Stimulated activated CD4-positive, alpha-beta T cell treated with anti-CD3 and anti-CD28 coated beads, Interleukin-15, amount 100 ng/mL, for 48 hours (primary cell): Measurements from ENCODE around the gene CPEB1.

Experiments
- DNase-seq, 2 donors: peaks; one replicate each; pipeline ENCODE4 v3.0.0-alpha.2; 2020; ENCODE audit warnings: low read depth in 2 of 2

CPEB1 gene

DNA sequence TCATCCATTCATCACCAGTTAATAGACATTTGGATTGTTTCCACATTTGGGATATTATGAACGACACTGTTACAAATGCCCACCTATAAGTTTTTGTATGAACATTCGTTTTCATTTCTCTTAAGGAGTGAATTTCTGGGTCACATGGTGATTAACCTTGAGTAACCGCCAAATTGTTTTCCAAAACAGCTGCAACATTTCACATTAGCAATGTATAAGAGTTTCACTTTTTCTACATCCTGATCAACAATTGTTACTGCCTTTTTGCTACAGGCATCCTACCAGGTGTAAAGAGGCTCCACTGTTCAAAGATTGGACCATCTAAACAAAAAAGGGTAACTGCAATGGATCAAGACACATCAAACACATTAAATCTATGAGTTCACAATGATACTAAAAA is 52.0 kb downstream of the CPEB1 start:
- DNase-seq = no peak

DNA sequence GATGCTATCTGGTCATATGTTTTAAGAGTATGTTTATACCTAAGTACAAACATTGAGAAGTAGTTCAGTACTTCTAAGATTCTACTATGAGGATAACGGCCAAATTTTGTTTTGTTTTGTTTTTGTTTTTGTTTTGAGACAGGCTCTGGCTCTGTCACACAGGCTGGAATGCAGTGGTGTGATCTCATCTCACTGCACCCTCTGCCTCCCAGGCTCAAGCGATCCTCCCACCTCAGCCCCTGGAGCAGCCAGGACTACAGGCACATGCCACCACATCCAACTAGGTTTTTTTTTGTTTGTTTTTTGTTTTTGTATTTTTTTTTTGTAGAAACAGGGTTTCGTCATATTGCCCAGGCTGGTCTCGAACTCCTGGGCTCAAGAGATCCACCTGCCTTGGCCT is 59.4 kb downstream of the CPEB1 start:
- DNase-seq = no peak

DNA sequence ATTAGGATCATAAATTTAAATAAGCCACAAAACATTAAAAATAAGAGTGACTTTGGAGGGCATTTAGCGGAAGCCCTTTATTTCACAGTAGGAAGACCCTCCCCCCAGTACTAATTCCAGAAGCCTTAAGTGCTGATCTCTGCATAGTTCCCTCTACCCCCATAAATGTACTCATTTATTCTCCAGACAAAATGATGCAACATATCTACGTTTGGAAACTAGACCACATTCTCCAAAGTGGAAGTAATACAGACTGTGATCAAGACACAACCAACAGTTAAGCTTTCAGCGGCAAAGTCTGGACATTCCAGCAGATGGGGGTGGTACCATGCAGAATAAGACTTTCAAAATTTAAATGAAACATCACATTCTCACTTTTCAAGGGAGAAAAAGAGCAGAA is 62.1 kb downstream of the CPEB1 start:
- DNase-seq = no peak

DNA sequence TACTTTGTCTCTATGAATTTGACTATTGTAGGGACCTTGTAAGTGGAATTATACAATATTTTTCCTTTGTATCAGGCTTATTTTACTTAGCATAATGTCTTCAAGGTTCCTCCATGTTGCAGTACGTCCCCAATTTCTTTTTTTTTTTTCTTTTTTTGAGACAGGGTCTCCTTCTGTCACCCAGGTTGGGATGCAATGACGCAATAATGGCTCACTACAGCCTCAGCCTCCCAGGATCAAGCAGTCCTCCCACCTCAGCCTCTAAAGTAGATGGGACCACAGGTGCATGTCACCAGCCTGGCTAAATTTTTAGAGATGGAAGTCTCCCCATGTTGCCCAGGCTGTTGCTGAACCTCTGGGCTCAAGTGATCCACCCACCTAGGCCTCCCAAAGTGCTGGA is 66.5 kb downstream of the CPEB1 start:
- no peak for DNase-seq

DNA sequence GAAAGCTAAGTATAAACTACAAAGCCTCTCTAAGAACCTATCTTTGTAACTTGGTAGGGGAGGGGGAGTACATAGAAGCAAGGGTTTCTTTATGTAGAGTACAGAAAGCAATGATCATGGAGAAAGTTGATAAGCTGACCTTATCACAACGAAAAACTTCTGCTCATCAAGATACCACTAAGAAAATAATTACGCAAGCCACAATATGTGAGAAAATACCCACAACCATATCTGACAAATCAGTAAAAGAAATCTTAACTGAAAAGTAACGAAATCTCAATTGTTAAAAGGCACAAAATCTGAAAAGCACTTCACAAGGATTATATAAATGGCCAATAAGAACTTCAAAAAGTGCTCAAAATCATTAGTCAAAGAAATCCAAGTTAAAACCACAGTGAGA is 71.8 kb downstream of the CPEB1 start:
- no peak for DNase-seq

DNA sequence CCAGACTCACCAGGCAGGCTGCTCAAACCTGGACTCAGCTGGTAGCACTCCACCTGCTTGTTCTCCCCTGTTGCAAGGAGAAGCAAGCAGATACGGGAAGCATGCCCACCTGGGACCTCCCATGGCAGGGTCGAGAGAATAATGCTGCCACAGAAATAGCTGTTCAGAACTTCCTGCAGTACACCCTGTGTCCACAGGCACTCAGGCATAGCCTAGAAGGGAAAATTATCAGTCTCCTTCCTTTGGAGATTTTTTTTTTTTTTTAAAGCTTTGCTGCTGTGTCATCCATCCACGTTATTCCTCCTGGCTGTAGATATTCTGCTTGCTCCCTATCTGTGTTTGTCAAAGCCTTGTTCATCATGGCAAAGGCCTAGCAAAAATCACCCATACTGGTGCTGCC is 74.2 kb downstream of the CPEB1 start:
- DNase-seq = no peak

DNA sequence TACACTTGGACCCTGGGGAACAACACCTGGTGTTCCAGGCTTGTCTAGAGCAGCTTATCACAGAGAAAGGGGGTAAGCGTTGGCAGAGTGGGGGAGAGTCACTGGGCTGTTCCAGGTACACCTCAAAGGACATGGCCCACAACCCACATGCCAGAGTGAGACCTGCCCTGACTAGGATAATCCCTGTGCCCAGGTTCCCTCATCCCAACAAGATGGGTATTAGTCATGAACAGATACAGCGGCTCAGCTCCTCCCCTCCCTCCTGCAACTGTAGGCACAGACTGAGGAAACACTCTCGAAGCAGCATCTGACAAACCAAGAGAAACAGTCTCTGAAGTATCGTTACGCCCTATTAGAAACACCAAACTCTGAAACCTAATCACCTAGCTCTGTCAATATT is 74.9 kb downstream of the CPEB1 start:
- no peak for DNase-seq

DNA sequence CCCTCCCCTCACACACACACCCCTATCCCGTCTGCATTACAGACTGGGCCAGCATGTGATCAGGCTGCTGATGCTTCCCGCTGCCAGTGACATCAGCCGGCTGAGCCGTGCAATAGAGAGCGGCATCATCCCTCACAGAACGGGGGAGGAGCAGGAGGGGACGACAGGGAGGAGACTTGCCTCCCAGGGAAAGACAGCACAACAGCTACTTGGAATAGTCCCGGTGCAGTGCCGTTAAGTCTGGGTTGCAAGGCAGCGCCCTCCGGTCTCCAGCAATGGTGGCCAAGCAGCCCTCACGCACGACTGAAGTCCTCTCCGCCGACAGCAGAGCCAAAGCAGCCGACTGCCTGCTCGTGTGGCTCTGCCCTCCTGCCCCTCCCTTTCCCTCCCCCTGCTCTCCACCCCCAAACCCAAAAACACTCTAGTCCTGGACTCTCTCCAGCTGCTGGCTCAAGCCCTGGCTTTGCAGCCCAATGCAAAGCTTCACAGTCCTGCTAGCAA is 75.4 kb downstream of the CPEB1 start:
- DNase-seq = no peak

DNA sequence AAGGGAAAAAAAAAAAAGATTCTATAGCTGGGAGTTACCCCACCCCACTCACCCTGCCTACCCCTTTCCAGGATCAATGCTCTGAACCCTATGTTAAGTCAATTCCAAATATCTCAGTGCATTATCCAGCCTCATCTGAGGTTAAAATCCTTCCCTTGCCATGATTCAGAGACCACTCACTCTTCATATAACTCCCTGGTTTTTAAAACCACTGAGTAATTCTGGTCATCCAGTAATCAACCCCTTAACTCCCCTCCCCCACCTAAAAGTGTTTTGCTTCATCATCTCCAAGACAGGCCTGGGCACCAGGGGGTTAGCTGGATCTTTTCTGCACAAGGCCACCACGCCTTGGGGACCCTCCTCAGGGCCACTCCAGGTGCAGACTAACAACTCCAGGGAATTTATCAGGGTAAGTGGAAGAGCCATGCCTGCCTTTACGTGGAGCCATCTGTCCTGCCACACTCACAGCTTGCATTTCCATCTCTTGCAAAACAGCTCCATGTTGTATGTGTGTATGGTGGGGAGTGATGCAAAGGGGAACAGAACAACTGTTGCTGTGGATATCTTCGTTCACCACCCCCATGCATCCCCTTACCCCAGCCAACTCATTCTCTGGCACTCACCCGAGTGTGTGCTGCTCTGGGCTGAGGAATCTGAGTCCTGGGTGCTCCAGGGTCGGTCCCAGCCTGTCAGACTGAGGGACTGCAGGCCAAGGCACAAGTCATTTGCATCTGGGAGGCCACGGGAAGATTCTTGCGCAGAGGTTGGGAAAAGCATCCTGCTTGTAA is 76.2 kb downstream of the CPEB1 start:
- no peak for DNase-seq

DNA sequence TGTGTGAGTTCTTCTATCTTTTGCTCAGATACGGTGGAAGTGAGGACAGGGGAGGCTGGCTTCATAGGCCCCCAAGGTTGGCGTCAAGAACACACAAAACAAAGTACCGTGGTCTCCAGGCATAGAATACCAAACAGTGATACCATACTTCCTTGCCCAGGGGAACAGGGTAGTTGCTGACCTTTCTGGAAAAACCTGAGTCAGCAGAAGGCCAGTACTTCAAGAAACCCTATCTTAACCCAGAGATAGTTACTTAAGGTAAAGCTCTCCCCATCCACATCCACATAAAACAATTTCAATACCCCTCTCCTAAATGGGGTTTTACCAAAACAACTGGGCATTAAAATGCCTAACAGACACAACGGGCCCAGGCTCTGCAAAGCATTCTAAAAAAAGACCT is 77.3 kb downstream of the CPEB1 start:
- no peak for DNase-seq

DNA sequence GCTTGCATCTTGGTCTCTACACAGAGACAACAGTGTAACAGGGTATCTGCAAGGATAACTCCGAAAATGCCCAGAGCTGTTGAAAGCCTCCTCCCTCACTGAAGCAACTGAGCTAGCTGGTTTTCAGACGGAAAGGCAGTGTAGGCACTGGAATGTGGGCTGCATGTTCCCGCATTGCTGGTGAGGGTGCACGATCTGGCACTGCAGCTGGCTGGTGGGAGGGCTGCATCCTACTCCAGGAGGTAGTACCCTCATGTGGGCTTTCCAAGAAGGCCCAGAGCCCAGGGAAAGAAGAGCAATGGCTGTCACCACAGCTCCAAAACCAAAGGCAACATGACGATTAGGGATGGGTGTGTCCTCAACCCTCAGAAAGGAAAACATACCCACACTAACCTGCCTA is 78.2 kb downstream of the CPEB1 start:
- no peak for DNase-seq

DNA sequence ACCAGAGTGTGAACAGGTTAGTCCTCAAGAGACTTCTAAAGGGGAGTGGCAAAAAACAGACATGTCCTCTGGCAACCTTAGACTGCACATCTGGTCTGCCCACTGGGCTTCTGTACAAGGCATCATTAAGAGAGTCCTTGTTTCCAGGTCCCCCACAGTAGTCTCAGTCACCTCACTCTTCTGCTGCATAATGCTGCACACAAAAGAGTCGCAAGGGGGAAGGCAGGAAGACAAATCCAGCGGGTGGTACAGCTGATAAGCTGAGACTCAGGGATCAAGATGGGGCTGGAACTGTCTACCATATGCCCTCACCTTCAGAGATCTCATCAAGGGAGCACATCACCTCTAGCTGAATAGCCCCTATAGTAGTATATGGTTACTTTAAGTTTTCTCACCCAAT is 79.5 kb downstream of the CPEB1 start:
- no peak for DNase-seq

DNA sequence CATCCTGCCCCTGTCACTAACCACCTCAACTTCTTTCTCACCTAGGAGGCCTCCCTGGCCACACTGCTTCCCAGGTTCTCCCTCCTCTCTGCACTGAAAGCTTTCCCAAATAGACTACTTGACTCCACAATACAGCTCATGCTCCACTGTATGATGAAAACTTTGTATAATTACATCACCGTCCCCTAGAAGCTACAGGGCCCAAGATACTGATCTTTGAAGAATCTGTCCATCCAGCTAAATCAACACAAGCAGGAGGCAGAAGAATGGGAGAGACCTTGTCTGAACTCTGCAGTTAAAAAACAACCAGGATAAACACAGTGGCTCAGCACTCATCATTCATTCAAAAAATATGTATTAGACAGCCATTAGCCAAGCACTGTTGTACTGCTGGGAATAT is 80.5 kb downstream of the CPEB1 start:
- DNase-seq = no peak

DNA sequence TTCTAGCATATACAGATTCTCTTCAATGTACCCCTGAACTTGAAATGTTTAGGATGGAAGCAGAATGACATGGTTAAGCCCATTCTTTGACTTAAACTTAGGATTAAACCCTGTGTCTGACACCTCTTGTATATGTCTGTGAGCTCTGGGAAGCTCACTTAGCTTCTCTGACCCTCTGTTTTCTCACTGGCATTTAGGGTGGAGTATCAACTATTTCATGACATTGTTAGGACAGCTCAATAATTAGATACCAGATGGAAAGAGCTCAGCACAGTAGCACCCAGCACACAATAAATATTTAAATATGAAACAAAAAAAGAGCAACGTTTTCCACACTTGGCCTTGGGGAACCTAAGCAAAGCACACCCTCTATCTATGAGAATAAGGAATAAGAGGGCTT is 88.7 kb downstream of the CPEB1 start:
- no peak for DNase-seq

DNA sequence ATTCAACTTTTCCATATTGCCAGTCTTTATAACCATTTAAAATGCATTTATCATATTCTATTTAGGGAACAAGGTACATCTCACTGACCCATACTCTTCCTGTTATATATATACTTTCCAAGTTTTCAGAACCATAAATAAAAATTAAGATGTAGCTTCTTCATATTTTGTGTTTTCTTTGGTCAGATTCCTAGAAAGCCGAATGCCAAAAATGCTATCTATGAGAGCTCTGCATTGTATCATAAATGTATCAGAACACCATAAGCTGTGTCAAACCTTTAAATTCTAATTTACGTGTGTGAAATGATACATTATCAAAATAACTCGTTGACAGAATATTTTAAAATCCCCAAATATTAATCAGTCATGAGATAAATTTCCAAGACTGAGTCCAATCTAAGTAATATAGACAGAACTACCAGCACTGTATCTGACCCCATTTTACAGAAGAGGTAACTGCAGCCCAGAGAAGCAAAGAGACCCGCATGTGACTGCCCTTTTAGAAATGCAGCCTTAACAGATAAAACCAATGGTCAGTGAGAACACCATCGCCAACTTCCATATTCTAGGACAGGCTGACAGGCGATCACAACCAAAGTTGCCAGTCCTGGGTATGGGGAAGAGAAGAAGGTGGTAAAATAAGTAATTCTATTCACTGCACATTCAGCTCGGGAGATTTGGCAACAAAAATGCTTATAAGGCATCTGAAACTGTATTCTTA is 90.7 kb downstream of the CPEB1 start:
- DNase-seq = no peak

DNA sequence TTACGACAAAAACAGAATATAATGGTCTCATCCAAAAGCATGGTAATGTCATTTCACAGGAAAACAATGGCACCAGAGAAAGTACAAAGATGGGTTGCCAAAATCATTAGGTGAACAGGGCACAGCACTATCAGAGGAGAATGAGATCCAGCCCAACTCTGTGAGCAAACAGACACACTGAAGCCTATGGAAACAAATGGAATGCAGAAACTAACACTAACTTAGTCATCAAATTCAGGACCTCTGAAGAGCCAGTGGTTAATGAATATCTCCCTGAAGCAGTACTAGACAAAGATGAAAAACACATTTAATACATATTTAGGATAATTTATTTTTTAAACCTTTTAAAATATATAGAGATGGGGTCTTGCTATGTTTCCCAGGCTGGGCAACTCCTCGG is 92.3 kb downstream of the CPEB1 start:
- no peak for DNase-seq

DNA sequence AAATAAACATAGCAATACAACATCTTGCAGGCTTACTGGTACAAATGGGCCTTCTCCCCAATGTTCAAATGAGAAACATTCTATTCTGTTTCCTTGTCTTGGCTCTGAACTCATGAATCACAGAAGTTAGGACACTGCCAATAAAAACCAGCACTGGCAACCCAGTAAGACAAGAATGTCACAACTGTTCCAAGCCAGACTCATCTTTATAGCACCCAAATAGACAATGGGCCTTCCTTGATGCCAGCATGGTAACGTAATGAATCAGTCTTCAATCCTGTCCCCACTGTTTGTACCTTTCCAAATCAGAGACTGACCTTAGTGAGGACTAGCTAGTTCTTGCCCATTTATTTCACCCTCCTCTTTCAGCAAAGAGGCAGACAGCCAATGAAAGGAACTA is 92.8 kb downstream of the CPEB1 start:
- DNase-seq = no peak

DNA sequence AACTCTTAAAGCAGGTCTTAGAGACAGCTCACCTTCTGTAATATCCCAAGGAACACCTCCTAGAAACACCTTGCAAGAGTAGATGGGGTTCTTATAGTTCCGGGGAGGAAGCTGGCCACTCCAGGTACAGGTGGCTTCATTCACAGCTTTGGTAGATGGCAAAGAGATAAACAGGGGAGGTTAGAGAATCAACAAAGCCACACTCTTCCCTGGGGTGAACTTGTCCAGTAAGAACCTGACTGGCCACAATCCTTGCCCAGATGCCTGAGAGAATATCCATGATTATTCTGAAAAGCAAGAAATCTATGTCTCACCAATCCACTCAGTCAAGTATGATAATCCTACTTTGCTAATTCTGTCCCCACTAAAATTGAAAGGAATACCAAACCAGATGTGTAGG is 93.3 kb downstream of the CPEB1 start:
- DNase-seq = no peak

DNA sequence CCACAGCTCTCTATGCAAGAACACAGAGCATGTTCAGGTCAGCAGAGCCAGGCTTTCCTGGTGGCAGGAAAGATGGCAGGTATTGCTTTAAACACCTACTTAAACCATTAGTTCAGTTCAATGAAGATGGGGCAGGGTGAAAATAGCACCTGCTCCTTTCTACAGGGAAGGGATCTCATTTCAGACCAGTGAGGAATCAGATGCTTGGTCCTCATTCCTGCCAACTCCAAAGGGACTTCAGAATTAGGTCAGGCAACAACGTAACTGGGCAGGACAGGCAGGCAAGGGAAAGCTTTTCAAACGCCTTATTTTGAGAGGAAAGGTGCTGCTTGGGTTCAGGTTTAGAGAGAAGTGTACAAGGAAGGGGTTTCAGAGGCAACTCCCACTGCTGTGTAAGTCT is 94.3 kb downstream of the CPEB1 start:
- DNase-seq = no peak

DNA sequence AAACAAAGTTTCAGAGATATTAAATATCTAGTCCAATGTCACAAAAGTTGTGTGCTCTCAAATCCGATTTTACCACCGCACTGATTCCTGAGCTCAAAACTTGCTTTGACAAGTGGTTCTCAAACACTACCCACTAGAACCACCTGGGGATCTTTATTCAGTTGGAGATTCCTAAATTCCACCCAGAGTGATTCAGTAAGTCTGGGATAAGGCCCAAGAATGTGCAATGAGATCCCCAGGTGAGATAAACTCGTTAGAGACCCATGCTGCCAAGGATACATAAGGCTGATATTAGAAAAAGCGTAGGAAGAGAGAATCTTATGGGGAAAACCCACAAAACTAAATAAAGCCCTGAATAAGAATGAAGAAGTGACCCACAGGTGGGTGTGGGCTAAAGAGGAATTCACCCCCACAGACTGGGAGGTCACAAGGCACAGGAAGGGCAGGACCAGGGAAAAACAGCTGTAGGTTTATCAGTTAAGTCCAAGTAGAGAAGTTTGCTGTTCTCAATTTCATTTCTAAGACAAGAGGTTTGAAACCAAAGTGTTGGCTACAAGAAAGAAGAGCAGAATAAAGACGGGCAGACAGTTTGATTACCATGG is 95.4 kb downstream of the CPEB1 start:
- no peak for DNase-seq

DNA sequence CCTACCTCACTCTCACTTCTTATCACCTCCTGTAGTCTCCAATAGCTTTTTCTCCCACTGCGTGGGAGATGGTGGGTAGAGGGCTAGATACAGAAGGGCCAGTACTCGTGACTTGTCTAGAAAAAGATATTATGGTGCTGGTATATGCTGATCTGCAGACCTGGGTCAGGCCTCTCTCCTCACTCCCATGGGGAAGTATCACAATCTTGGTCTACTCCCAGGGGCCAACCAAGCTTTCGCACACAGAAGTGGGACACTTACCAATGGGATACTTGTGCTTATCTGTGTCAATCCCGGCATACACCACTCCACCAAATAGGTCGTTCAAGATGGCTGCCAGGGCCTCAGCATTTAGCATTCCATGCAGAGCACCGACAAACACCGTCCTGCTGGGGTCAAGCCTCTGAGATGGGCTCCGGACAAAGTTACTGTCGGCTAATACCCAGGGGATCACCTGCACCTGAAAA is 97.9 kb downstream of the CPEB1 start:
- no peak for DNase-seq

DNA sequence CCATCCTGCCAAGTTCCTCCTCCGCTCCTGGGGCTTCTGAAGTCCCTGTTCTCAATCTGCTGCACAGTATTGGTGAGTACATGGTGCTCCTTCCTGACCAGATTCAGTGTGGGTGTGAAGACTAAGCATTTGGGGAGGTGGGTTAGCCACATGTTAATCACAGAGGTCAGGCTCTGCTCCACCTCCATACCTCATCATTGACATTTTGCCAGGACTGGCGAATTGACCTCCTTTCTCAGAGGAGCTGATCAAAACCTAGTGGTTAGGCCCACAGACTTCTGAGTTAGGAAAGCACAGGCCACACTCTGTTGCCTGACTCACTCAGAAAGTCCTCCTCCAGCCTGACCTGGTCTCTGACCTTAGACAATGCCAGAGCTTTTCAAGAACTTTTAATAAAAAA is 98.5 kb downstream of the CPEB1 start:
- no peak for DNase-seq

DNA sequence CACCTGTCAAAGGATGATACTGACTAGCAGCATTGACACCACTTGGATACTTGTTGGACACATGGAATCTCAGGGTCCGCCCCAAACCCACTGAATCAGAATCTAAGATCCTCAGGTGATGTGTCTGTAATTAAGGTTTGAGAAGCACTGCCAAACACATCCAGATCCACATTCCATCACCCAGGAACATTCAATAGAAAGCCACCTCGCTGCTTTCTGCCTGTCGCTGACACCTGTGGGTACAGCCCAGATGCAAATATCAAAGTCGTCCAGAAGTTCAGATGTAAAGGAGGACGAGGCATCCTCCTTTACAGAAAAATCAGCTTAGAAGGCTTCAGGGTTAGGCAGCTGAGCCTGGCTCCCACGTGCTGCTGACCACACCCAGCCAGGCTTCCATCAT is 101.7 kb downstream of the CPEB1 start:
- DNase-seq = no peak
